ENCODE results near the gene IL17REL.

- TF ChIP-seq TAF1 (IDR thresholded peaks at IDR 0.05; ENCODE audit: low read depth, low read length), result no peak
- no peak for TF ChIP-seq POLR2A (IDR thresholded peaks at IDR 0.05; ENCODE audit: low read depth, low read length)
- no peak for TF ChIP-seq POLR2AphosphoS5 (IDR thresholded peaks at IDR 0.05; ENCODE audit: low read depth, low read length)
- no peak for TF ChIP-seq SPI1 (IDR thresholded peaks at IDR 0.05; ENCODE audit: low read depth, low read length)
- TF ChIP-seq PAX5 (IDR thresholded peaks at IDR 0.05; ENCODE audit: insufficient read depth, low read length, severe bottlenecking), result no peak
Measured at GRCh38 chr22:50018608-50019285, 6.2 kb upstream of the IL17REL start.
